Measurements from ENCODE around the gene DHCR7.

GRCh38 chr11:71440021-71440755, 8.0 kb downstream of the DHCR7 start:
- TF ChIP-seq CTCF (IDR thresholded peaks at IDR 0.05) = no peak
- TF ChIP-seq POLR2A (IDR thresholded peaks at IDR 0.05) = no peak
